Measurements from ENCODE around the gene C19orf85.

Gene C19orf85

GRCh38 chr19:55468054-55468393, 3.5 kb upstream of the C19orf85 start:
- no peak overlapping the region for H3K4me3 ChIP-seq (ENCODE audit: control insufficient read depth, low read depth, low read length)
- no peak for DNase-seq (ENCODE audit: low read depth)
- no peak for TF ChIP-seq CTCF (IDR thresholded peaks at IDR 0.05; ENCODE audit: control insufficient read depth, insufficient read depth, low read depth, low read length, missing control alignments)

- no peak overlapping the region for H3K4me3 ChIP-seq (ENCODE audit: control insufficient read depth, low read depth, low read length)
- no peak for DNase-seq (ENCODE audit: low read depth)
- peak; percentile 75 for TF ChIP-seq CTCF (IDR thresholded peaks at IDR 0.05; ENCODE audit: control insufficient read depth, insufficient read depth, low read depth, low read length, missing control alignments)
These were observed 2.9 kb upstream of the C19orf85 start for GRCh38 chr19:55467236-55468053.

- no peak overlapping the region for H3K4me3 ChIP-seq (ENCODE audit: control insufficient read depth, low read depth, low read length)
- DNase-seq (ENCODE audit: low read depth) = no peak
- no peak for TF ChIP-seq CTCF (IDR thresholded peaks at IDR 0.05; ENCODE audit: control insufficient read depth, insufficient read depth, low read depth, low read length, missing control alignments)
These were observed 1.7 kb upstream of the C19orf85 start for GRCh38 chr19:55466241-55466614.

- TF ChIP-seq CTCF (IDR thresholded peaks at IDR 0.05; ENCODE audit: control insufficient read depth, insufficient read depth, low read depth, low read length, missing control alignments) = no peak
- no peak overlapping the region for H3K4me3 ChIP-seq (ENCODE audit: control insufficient read depth, low read depth, low read length)
- DNase-seq (ENCODE audit: low read depth) = no peak
These were observed 1.1 kb upstream of the C19orf85 start for GRCh38 chr19:55465460-55466240.

GRCh38 chr19:55464039-55464661, 401 bp downstream of the C19orf85 start:
- no peak for DNase-seq (ENCODE audit: low read depth)
- no peak overlapping the region for H3K4me3 ChIP-seq (ENCODE audit: control insufficient read depth, low read depth, low read length)
- no peak for TF ChIP-seq CTCF (IDR thresholded peaks at IDR 0.05; ENCODE audit: control insufficient read depth, insufficient read depth, low read depth, low read length, missing control alignments)

- TF ChIP-seq CTCF (IDR thresholded peaks at IDR 0.05; ENCODE audit: control insufficient read depth, insufficient read depth, low read depth, low read length, missing control alignments) = no peak
- no peak overlapping the region for H3K4me3 ChIP-seq (ENCODE audit: control insufficient read depth, low read depth, low read length)
These were observed 944 bp downstream of the C19orf85 start for GRCh38 chr19:55463583-55464031.

More at GRCh38 chr19:55463583-55464031, 944 bp downstream of the C19orf85 start:
- no peak for DNase-seq (ENCODE audit: low read depth)
